Mucosa of stomach (tissue), 1 donor: ENCODE measurements around the gene MGAT4B.

Experiments used
- H3K27me3 ChIP-seq: one replicate; pipeline ENCODE4 v1.7.0; 2013; ENCODE audit warnings: mild to moderate bottlenecking, low read length; ENCODE audit not compliant: control insufficient read depth, insufficient read depth
- H3K36me3 ChIP-seq: one replicate; pipeline ENCODE4 v1.7.0; 2013; ENCODE audit warnings: low read length; ENCODE audit not compliant: control insufficient read depth, insufficient read depth
- H3K4me1 ChIP-seq: one replicate; pipeline ENCODE4 v1.7.0; 2013; ENCODE audit warnings: mild to moderate bottlenecking, low read length; ENCODE audit not compliant: control insufficient read depth, insufficient read depth
- H3K4me3 ChIP-seq: one replicate; pipeline ENCODE4 v1.7.0; 2013; ENCODE audit warnings: low read length
- H3K9ac ChIP-seq: one replicate; pipeline ENCODE4 v1.7.0; 2013; ENCODE audit warnings: mild to moderate bottlenecking, low read length, moderate library complexity
- H3K9me3 ChIP-seq: one replicate; pipeline ENCODE4 v1.7.0; 2013; ENCODE audit warnings: mild to moderate bottlenecking, low read length, moderate library complexity; ENCODE audit not compliant: control insufficient read depth
- donor health status: Pancreatic carcinoma.

Gene MGAT4B

GRCh38 chr5:179822059-179822432, 15.4 kb upstream of the MGAT4B start:
- no peaks in the 10 kb centered on the region for H3K9me3 ChIP-seq
- peaks cover 11% of the 10 kb centered on the region for H3K36me3 ChIP-seq
- H3K9ac ChIP-seq = peak overlapping the region; percentile 97
- peaks cover 67% of the 10 kb centered on the region for H3K4me1 ChIP-seq
- no peaks in the 10 kb centered on the region for H3K27me3 ChIP-seq
- H3K4me3 ChIP-seq = peak overlapping the region; percentile 57

DNA sequence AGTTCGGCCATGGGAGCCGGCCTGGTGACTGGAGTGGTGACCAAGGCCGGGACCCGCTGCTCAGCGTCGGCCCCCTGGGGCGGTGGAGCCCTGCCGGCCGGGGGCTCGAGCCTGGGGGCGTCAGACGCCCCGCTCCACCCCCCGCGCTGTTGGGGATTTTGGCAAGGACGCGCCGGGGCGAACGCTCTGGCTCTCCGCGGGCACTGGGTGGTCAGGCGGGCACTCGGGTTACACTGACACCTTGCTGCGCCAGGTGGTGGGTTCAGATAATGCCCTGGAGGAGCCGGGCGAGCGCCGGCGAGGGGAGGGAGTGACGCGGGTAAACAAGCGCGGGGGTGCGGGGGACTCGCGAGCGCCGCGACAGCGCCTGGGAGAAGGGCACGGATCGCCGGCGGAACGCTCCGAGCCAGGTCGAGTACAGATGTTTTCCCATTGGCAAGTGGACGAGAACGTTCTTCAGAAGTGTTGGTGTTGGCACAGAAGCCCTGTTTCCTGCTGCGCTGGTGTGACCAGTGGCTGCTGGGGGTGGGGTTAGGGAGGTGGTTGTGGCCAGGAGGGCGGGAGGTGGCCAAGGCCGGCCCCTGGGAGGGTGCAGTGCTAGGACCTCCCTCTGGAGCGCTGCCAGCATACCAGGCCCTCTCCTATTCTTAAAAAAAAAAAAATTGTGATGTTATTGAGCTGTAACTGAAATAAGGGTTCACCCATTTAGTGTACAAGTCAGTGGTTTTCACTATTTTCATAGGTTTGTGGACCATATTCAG, 14.8 kb upstream of the MGAT4B start:
- no peaks in the 10 kb centered on the region for H3K9me3 ChIP-seq
- peaks cover 67% of the 10 kb centered on the region for H3K4me1 ChIP-seq
- H3K27me3 ChIP-seq = no peaks in the 10 kb centered on the region
- peak overlapping the region; percentile 57 for H3K4me3 ChIP-seq
- peak overlapping the region; percentile 97 for H3K9ac ChIP-seq
- H3K36me3 ChIP-seq = peaks cover 11% of the 10 kb centered on the region

- Histone ChIP-seq H3K9me3 (no peaks in the 10 kb centered on the region), H3K4me3 (peak within 1 kb of the TSS; percentile 57), H3K4me1 (peaks cover 65% of the 10 kb centered on the region), H3K27me3 (no peaks in the 10 kb centered on the region), H3K9ac (peak within 1 kb of the TSS; percentile 97), H3K36me3 (peaks cover 8% of the 10 kb centered on the region)
Measured at GRCh38 chr5:179820483-179821297, 14.0 kb upstream of the MGAT4B start, which contains the start of gene SQSTM1. Gene SQSTM1 (plus strand): TSS chr5:179820905. CDS start chr5:179820937, 32 bp downstream.

- H3K9ac ChIP-seq = peak overlapping the region; percentile 97
- H3K9me3 ChIP-seq = no peaks in the 10 kb centered on the region
- H3K4me1 ChIP-seq = peaks cover 62% of the 10 kb centered on the region
- H3K4me3 ChIP-seq = peak overlapping the region; percentile 57
- H3K36me3 ChIP-seq = peaks cover 5% of the 10 kb centered on the region
- H3K27me3 ChIP-seq = no peaks in the 10 kb centered on the region
Measured at GRCh38 chr5:179820127-179820482, 13.4 kb upstream of the MGAT4B start.

DNA sequence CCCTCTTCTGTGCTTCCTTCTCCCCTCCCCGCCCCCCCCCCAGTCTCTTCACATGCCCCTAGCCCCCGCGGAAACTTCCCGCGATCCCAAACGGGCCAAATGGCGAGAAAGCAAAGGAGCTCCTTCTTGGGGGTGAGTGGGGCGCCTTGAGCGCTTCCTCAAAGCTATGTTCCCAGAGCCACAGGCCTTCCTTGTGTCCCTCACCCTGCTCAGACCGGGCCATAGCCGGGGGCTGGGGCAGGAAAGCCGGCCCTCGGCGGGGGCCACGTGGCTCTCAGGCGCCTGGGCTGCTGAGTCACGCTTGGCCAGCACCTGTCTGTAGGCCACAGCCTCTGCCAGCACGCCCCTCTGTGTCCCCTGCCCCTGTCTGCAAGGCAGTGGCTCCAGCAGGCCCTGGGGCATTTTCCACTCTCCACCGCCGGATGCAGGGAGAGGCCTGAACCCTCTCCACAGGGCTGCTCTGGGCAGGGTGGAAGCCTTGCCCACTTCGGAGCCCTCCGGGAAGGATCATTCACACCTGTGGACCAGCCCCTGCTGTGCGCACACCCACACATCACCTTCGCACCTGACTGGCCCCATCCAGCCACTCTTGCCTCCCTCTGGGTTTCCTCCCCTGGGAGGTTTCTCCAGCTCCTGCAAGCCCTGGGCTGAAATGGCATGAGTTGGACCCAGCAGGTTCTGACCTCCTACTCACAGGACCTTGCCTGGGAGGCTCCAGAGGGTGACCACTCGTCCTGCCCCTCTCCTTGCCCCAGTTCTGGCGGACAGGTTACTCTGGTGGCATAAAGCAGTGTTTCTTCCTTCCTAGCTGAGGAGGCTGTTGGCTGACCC, 12.8 kb upstream of the MGAT4B start:
- Histone ChIP-seq H3K9me3 (no peaks in the 10 kb centered on the region), H3K4me3 (peak overlapping the region; percentile 57), H3K9ac (peak overlapping the region; percentile 97), H3K36me3 (peaks cover 5% of the 10 kb centered on the region), H3K27me3 (no peaks in the 10 kb centered on the region), H3K4me1 (peaks cover 57% of the 10 kb centered on the region)

DNA sequence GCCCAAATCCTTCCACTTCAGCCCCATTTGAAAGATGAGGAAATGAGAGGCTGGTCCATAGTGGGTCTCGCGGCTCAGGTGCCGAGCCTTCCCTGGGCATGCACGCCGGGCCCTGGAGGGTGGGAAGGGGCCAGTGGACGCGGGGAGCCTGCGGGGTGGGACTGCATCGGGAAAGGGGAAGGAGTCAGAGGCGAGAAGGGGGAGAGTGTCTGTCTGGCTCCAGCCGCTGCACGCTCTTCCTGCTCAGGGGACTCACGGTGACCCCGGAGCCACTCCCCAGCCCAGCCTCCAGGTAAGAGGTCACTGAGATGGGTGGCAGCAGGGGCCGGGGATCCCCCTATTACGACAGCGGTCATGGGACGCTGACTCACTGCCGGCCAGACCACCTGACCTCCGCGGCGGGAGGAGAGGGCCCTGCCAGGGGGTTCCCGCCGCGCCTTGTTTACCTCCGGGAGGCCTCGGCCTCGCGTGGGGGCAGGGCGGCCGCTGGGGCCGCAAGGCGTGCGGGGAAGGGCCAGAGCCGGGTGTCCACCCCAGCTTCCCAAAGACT, 12.2 kb upstream of the MGAT4B start:
- no peaks in the 10 kb centered on the region for H3K9me3 ChIP-seq
- H3K36me3 ChIP-seq = peaks cover 5% of the 10 kb centered on the region
- peaks cover 50% of the 10 kb centered on the region for H3K4me1 ChIP-seq
- peak overlapping the region; percentile 63 for H3K4me3 ChIP-seq
- peak overlapping the region; percentile 97 for H3K9ac ChIP-seq
- H3K27me3 ChIP-seq = no peaks in the 10 kb centered on the region

DNA sequence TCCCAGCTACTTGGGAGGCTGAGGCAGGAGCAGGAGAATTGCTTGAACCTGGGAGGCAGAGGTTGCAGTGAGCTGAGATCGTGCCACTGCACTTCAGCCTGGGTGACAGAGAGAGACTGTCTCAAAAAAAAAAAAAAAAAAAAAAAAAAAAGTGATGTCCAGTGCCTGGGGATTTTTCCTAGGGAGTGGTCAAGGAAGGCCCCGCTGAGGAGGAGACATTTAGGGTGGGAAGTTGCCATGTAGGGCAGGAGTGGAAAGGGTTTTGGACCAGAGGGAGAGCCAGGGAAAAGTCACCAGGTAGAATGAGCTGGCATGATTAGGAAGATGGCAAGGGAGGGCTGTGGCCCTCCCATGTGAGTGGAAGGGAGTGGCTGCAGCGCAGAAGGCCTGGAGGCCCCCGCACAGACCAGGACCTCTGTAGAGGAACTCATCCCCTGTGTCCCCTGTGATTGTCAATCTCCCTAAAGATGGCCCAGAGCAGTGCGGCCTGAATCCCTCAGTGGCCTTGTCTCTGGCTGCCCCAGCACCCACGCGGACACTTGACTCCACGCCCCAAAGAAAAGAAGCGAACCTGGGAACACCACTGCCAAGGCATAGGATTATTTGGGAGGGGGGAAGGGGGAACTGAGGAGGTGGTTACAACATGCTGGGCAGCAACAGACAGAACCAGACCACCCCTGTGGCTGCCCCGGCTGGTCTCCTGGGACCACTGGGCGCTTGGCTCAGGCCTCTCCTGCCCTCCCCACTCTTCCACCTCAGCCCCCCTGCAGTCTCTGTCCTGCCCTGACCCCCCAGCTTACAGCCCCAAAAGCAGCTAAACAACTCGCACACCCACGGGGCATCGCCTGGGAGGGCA, 11.5 kb upstream of the MGAT4B start:
- Histone ChIP-seq H3K9ac (peak overlapping the region; percentile 74), H3K4me1 (peaks cover 43% of the 10 kb centered on the region), H3K27me3 (no peaks in the 10 kb centered on the region), H3K36me3 (peaks cover 5% of the 10 kb centered on the region), H3K4me3 (peak overlapping the region; percentile 63), H3K9me3 (no peaks in the 10 kb centered on the region)

GRCh38 chr5:179817470-179817840, 10.8 kb upstream of the MGAT4B start:
- Histone ChIP-seq H3K27me3 (no peaks in the 10 kb centered on the region), H3K4me3 (no peak overlapping the region)

GRCh38 chr5:179816796-179817469, 10.3 kb upstream of the MGAT4B start:
- Histone ChIP-seq H3K9ac (peak overlapping the region; percentile 55), H3K4me3 (no peak overlapping the region), H3K27me3 (no peaks in the 10 kb centered on the region), H3K4me1 (peaks cover 31% of the 10 kb centered on the region), H3K9me3 (no peaks in the 10 kb centered on the region), H3K36me3 (no peaks in the 10 kb centered on the region)

More at GRCh38 chr5:179817470-179817840, 10.8 kb upstream of the MGAT4B start:
- H3K9ac ChIP-seq = peak overlapping the region; percentile 55
- no peaks in the 10 kb centered on the region for H3K9me3 ChIP-seq
- peaks cover under 1% of the 10 kb centered on the region for H3K36me3 ChIP-seq
- peaks cover 36% of the 10 kb centered on the region for H3K4me1 ChIP-seq

DNA sequence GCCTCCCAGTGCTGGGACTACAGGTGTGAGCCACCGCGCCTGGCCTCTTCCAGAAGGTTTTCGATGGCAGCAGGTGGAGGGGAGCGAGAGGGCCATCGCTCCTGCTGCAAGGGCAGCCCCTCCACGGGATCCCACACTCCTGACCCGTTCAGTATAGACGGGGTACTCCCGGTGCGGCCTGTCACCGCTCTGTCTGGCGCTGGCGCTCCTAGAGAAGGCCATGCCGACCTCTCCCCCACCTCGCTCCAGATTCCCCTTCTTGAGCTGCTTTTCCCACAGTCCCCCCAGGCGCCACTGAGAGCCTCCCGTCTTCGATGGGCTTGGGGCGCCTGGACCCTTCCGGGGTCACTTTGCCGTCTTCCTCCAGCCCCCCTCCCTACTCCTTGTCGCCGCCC, 9.7 kb upstream of the MGAT4B start:
- Histone ChIP-seq H3K4me3 (no peak overlapping the region), H3K9me3 (no peaks in the 10 kb centered on the region), H3K27me3 (no peaks in the 10 kb centered on the region), H3K36me3 (no peaks in the 10 kb centered on the region), H3K9ac (peak overlapping the region; percentile 55), H3K4me1 (peaks cover 31% of the 10 kb centered on the region)
